LoVo (cell line): ENCODE data around the gene MKKS.

Experiments
- DNase-seq: peaks from one replicate; pipeline ENCODE4 v3.0.0-alpha.2; 2016; ENCODE audit warnings: low spot score

MKKS gene

GRCh38 chr20:10368702-10369041, 65.3 kb downstream of the MKKS start:
- DNase-seq: no peak

- no peak for DNase-seq
Measured at GRCh38 chr20:10367943-10368701, 65.9 kb downstream of the MKKS start.

GRCh38 chr20:10367693-10367942, 66.4 kb downstream of the MKKS start:
- no peak for DNase-seq

- no peak for DNase-seq
Measured at GRCh38 chr20:10366898-10367692, 66.9 kb downstream of the MKKS start.

- no peak for DNase-seq
Measured at GRCh38 chr20:10362674-10363073, 71.3 kb downstream of the MKKS start.

GRCh38 chr20:10360878-10361277, 73.1 kb downstream of the MKKS start:
- DNase-seq: no peak

GRCh38 chr20:10359621-10360040, 74.4 kb downstream of the MKKS start:
- no peak for DNase-seq

GRCh38 chr20:10357974-10358373, 76.0 kb downstream of the MKKS start:
- no peak for DNase-seq

GRCh38 chr20:10357061-10357708, 76.8 kb downstream of the MKKS start:
- DNase-seq: no peak

- no peak for DNase-seq
Measured at GRCh38 chr20:10356628-10357027, 77.4 kb downstream of the MKKS start.

- peak; percentile 33 for DNase-seq
Measured at GRCh38 chr20:10352934-10353824, 80.8 kb downstream of the MKKS start.
